ENCODE measurements around the gene BIRC2.
A peak's percentile ranks its signal among the peaks of the same experiment; 100 is the strongest.

Gene BIRC2

GRCh38 chr11:102341844-102342318, 5.1 kb upstream of the BIRC2 start:
- no peak overlapping the region for H3K27ac ChIP-seq
- TF ChIP-seq ZFX (IDR thresholded peaks at IDR 0.05; ENCODE audit: borderline replicate concordance) = no peak
- peak; percentile 89 for TF ChIP-seq CTCF (IDR thresholded peaks at IDR 0.05)

DNA sequence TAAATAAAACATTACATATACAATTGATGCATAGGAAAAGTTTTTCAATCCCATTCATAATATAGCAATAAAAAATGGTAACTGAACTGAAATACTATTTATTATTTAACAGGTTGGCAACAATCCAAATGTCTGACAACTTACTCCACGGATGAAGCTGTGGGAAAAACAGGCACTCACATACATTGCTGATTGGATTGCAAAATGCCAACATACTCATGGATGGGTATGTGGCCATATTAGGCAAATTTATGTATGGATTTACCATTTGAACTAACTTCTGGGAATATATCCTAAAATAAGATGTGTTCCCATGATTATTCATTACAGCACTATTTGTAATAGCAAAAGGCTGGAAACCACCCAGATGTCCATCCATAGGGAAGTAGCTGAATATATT, 3.2 kb upstream of the BIRC2 start:
- no peak overlapping the region for H3K27ac ChIP-seq
- TF ChIP-seq CTCF (IDR thresholded peaks at IDR 0.05) (no peak), ZFX (IDR thresholded peaks at IDR 0.05; ENCODE audit: borderline replicate concordance) (no peak)

DNA sequence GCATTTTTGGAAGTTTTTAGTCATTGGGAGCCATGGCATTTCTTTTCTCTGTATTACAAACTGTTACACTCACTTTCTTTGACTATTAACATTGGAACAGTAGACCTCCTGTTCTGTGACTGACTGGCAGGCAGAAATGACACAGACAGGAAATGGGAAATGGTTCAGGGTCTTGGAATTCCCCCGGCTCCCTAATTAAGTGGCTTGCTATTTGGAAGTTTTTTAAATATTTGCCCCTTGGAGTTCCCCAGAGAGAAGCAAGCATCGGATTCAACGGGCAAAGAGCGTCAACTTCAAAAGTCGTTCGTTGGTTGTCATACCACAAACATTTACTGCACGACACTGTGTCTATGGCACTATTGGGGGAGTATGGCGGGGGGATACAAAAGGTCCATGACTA, 1.1 kb upstream of the BIRC2 start:
- peak overlapping the region; percentile 93; the same call in 1 of the 2 replicates for H3K27ac ChIP-seq
- no peak for TF ChIP-seq CTCF (IDR thresholded peaks at IDR 0.05)
- no peak for TF ChIP-seq ZFX (IDR thresholded peaks at IDR 0.05; ENCODE audit: borderline replicate concordance)

- TF ChIP-seq ZFX (IDR thresholded peaks at IDR 0.05; ENCODE audit: borderline replicate concordance) (no peak), CTCF (IDR thresholded peaks at IDR 0.05) (no peak)
- peak overlapping the region; percentile 93 for H3K27ac ChIP-seq
Measured at GRCh38 chr11:102346456-102346747, 612 bp upstream of the BIRC2 start.

DNA sequence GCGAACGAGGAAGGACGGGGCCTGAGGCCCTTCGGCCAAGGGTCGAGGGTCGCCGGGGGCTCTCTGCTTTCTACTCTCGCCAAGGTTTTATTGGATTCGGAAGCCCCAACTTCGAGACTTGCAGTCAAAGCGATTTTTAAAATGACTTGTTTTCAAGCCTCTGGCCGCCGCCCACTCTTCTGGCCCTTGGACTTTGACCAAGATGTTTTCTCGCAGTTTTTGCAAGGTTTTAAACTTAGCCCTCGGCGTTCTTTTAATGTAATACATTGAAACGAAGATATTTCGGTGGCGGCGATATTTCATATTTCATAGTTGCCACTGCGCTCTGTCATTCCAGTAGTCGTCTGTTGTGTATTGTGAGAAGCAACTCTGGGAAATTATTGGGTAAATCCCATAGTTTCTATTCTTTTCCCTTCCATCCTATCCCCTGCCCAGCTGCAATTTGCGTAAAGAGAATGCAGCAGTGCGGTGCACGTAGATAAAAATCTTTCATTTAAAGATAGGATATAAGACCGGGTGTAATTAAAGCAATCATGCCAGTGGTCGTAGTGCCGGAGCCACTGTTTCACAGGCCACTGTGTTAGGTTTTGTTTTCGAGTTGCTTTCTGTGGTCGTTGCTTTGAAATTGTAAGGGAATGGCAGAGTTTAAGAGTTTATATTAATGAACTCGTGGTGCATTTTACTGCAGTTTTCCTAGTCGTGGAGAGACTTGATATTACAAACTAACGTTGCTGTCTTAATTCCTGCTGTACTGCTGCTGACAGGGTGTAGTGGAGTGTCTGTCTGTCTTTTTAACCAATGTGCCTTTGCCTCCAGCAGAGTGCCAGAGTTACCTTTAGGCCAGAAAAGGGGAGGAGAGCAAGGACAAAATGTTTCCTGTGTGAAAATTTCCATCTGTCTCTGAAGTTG, 702 bp downstream of the BIRC2 start:
- peak overlapping the region; percentile 93 for H3K27ac ChIP-seq
- TF ChIP-seq CTCF (IDR thresholded peaks at IDR 0.05) = no peak
- TF ChIP-seq ZFX (IDR thresholded peaks at IDR 0.05; ENCODE audit: borderline replicate concordance) = no peak

DNA sequence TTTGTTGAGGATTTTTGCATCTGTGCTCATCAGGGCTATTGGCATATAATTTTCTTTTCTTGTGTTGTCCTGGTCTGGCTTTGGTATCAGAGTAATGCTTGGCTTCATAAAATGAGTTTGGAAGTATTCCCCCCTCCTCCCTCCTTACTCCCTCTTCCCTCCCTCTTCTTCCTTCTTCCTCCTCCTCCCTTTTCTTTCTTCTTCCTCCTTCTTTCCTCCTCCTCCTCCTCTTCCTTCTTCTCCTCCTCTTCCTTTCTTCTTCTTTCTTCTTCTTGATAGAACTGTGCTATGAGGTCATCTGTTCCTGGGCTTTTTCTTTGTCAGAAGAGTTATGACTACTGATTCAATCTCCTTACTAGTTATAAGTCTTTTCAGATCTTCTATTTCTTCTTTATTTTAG, 10.1 kb downstream of the BIRC2 start:
- TF ChIP-seq ZFX (IDR thresholded peaks at IDR 0.05; ENCODE audit: borderline replicate concordance) = no peak
- TF ChIP-seq CTCF (IDR thresholded peaks at IDR 0.05) = no peak
- no peak overlapping the region for H3K27ac ChIP-seq

- TF ChIP-seq CTCF (IDR thresholded peaks at IDR 0.05) = no peak
- TF ChIP-seq ZFX (IDR thresholded peaks at IDR 0.05; ENCODE audit: borderline replicate concordance) = no peak
- H3K27ac ChIP-seq = no peak overlapping the region
Measured at GRCh38 chr11:102359372-102359771, 12.4 kb downstream of the BIRC2 start.
